HG03460 (cell line): ENCODE results near the gene CLNK.

Experiments
- ATAC-seq: cut with Tn5 transposase; IDR thresholded peaks from one replicate; pipeline ENCODE4 v1.9.1; 2021; ENCODE audit not compliant: unreplicated experiment

CLNK gene, protein sequence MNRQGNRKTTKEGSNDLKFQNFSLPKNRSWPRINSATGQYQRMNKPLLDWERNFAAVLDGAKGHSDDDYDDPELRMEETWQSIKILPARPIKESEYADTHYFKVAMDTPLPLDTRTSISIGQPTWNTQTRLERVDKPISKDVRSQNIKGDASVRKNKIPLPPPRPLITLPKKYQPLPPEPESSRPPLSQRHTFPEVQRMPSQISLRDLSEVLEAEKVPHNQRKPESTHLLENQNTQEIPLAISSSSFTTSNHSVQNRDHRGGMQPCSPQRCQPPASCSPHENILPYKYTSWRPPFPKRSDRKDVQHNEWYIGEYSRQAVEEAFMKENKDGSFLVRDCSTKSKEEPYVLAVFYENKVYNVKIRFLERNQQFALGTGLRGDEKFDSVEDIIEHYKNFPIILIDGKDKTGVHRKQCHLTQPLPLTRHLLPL

DNA sequence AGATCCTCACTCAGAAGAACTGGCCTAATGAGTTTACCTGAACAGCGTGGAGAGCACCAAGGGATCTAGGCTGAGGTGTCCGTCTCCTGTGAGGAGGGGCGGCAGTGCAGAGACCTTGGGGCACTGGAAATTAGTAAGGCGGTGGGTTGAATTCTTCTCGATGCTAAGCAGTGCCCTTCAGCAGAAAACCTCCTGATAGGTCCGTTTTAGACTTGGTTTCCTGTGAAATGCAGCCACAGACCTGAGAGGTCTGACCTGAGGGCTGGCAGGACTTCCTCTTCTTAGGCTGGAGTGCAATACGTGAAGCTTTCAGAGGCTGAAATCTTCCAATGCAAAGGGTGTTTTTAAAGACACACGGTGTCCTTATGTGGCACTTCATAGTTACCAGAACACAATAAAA is at the start of gene CLNK:
TSS of gene CLNK (minus strand) at position 138 of the 400 bp plus-strand sequence. CDS start 16,899 bp downstream, outside the sequence.
- peak; percentile 90 for ATAC-seq

GRCh38 chr4:10733481-10734062 is 49.0 kb upstream of the CLNK start:
- ATAC-seq = no peak

DNA sequence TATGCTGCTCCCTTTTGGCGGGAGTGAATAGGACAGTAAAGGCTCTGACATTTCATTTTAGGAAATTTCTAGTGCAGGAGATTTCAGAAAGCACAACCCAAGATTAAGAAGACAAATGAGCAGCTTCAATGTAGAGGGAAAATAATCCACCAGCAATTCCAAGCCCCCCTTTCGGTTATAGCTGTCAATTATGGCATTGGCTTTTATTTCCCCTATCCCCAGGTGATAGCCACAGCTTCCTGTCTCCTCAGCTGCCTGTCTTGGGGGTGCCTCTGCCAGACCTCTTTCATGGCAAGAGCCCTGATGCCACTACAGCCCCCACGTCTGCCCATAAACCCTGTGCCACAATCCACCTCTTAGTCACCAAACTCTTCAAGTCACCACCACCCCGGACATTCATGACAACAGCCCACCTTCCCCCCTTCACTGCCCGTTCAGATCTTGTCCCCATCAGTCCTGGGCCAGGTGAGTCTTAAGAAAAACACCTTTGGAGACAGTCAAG is 48.4 kb upstream of the CLNK start:
- no peak for ATAC-seq

DNA sequence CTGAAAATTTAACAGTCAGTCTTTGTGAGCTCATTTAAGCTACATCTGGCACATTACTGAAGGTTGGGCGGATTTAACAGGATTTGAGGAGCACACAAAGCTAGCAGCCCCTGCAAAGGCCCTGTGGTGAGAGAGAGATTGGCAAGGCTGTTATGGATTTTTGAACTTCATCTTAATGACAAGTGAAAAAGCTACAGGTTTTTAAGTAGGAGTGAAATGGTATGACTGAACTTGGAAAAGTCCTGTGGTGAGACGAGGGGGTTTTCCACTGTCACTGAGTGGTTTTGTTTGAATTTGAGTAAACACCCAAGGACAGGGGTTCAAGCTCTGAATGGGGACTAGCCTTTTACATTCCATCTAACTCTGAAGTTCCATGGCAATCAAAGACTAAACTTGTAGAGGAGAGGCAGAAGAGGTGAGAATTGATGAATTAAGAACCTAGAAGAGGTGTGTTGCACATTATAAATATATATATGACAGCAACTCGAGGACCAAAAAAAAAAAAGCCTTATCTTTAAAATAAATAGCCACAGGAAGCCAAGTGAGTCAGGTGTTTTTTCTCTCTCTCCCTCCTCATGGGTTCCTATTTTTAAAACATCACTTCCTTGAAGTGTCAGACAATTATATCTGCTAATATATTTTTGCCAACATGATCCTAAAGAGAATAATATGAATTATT is 47.8 kb upstream of the CLNK start:
- no peak for ATAC-seq

DNA sequence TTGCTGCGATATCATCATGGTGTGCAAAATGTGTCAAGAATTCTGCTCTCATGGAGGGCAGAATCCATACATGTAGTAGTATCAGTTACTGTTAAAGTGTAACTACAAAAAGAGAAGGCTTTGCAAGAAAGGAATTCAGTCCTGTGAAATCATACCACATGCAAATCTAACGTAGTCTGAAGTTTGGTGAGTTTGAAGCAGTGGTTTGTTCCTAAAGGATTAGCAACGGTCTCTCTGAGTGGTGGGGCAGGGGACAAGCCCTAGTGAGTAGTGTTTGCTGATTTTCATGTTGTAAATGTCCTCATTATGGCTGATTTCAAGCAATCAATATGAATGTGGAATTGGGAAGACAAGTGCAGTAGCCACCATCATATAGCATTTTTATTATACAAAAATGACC is 47.1 kb upstream of the CLNK start:
- no peak for ATAC-seq

DNA sequence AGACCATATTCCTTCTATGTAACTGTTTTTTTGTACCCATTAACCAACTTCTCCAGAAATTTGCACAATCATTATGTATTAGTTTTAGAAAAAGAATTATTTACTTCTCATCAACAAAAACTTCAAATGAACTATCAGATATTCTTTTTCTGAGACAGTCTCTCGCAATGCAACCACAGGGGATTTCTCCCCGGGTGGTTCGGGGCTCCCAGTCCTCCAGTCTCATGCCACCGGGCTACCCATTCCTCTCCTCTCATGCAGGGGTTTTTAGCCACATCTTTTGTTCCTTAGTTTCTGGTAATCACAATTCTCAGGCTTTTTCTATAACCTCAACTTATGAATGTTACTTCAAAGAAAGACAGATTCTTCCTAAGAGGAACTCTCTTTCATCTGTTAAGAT is 46.6 kb upstream of the CLNK start:
- no peak for ATAC-seq

DNA sequence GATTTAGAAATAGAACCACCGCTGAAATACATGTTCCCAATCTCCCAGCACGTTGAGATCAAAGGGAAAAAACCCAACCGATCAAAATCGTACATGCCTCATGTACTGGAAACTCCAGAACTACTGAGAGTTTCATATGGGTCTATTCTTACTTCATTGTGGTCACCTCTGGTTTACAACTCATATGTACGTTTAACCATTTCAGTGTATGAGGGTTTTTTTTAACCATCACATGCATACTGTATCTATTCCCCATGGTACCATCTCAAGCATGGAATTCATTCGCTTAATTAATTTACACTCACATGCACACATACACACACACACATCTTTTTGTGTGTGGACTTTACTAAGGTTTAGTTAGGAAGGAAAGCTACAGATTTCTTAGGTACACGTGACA is 46.0 kb upstream of the CLNK start:
- ATAC-seq = peak; percentile 57

DNA sequence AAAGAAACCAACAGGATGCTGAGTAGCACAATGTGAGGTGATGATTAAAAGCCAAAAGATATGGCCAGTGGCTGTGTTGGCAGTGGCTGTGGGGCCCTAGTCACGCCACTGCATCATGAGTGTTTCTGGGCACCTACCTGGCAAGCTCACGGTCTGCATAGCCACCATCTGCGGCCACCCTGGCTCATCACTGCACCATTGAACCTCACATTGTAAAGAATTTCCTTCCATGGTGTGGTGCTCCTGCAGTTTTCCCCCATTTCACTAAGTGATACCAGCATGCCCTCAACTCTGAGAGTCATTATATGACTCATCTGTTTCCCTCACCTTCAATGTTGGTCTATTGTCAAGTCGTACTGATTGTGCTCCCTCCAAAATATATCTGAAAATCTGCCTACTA is 45.5 kb upstream of the CLNK start:
- peak; percentile 32 for ATAC-seq

- no peak for ATAC-seq
Measured at GRCh38 chr4:10729366-10729765, 44.8 kb upstream of the CLNK start.

GRCh38 chr4:10728016-10728415 is 43.4 kb upstream of the CLNK start:
- ATAC-seq = no peak

- ATAC-seq = no peak
Measured at GRCh38 chr4:10727140-10727880, 42.7 kb upstream of the CLNK start.

- peak; percentile 96 for ATAC-seq
Measured at GRCh38 chr4:10722957-10723356, 38.4 kb upstream of the CLNK start.

GRCh38 chr4:10721616-10722015 is 37.0 kb upstream of the CLNK start:
- no peak for ATAC-seq

GRCh38 chr4:10716163-10716562 is 31.6 kb upstream of the CLNK start:
- ATAC-seq = no peak

GRCh38 chr4:10715696-10716095 is 31.1 kb upstream of the CLNK start:
- no peak for ATAC-seq

- no peak for ATAC-seq
Measured at GRCh38 chr4:10715135-10715534, 30.6 kb upstream of the CLNK start.

- ATAC-seq = no peak
Measured at GRCh38 chr4:10713591-10713990, 29.0 kb upstream of the CLNK start.

GRCh38 chr4:10706236-10706635 is 21.7 kb upstream of the CLNK start:
- no peak for ATAC-seq

DNA sequence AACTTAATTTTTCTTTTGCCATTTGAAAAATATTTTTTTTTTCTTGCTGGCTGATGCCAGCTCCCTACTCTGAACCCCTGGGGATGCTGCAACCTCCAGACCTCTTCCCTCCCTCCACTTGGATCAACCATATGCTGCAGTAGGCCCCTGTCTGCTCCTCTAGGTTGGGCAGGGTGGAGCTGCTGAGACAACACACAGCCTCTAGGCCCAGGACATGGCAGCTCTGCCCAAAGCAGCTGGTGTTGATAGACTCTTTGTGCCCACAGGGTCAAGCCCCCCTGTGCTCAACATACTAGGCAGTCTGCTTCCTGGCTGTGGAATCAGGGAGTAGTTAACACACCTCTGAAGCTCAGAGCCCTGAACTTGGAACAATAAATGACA is 19.9 kb upstream of the CLNK start:
- ATAC-seq = no peak

DNA sequence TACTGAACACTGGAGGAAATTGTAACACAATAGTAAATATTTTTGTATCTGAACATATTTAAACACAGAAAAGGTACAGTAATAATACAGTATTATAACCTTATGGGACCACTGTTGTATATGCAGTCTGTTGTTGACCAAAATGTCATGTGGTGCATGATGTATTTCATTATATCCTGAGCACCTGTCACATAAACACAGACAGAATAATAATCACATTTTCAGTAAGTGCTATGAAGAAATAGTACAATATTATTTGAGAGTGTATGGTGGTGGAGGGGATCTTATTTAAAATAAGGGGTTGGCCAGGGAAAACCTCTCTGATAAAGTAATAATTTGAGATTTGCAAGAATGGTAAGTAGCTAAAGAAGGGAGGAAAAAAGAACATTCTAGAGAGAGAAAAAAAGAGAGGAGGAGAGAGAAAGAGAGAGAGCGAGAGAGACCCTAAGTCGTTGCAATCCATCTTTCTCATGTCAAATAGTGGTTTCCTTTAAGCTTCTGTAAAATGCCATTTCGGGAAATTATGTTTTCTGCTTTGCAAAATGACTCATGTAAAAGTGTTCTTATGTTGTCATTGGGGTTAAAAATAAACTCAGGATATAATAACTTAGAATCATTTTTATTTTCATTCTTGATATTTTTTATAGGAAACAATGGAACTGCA is 19.3 kb upstream of the CLNK start:
- ATAC-seq = no peak

GRCh38 chr4:10703156-10703555 is 18.6 kb upstream of the CLNK start:
- ATAC-seq = no peak
